Measurements from ENCODE around the gene NELL2. TPM values are rescaled to one million over a fixed set of nuclear protein-coding genes. Genes with fewer than 3 reads are reported as not detected.

The NELL2 gene
- total RNA-seq, 2 experiments from 2014 or later = 0.95 to 1.8 TPM

GRCh38 chr12:44848703-44849085 lies 27.4 kb downstream of the NELL2 start:
- no peaks in the 10 kb centered on the region for H3K9me3 ChIP-seq (ENCODE audit: low read length)
- H3K79me2 ChIP-seq (ENCODE audit: insufficient read depth, low read depth, low read length) = no peaks in the 10 kb centered on the region
- H3K4me1 ChIP-seq (ENCODE audit: insufficient read depth, low read length, poor library complexity, severe bottlenecking) = peaks cover 56% of the 10 kb centered on the region
- no peaks in the 10 kb centered on the region for H4K20me1 ChIP-seq (ENCODE audit: insufficient read depth, low read length)
- BruUV-seq (replicated peaks) = no TSS peak
- CTCF ChIA-PET (ENCODE audit: unreplicated experiment) = no interaction called here
- peak overlapping the region; percentile 76 for H3K4me2 ChIP-seq (ENCODE audit: low read length)
- H2AFZ ChIP-seq (ENCODE audit: low read length) = peak overlapping the region; percentile 78; the same call in 1 of the 2 replicates
- peak; percentile 60 for DNase-seq (ENCODE audit: low spot score)
- H3K27ac ChIP-seq (ENCODE audit: low read depth, low read length, poor library complexity, severe bottlenecking) = peak overlapping the region; percentile 97
- no peaks in the 10 kb centered on the region; the same call in 1 of the 2 replicates for H3K36me3 ChIP-seq (ENCODE audit: insufficient read depth, low read length)
- POLR2A ChIA-PET = interaction anchor here (0.7 to 1.8 kb wide), 8 partner anchors 9 to 233 kb away, joined by 3 to 13 read pairs (median 4); no protein-coding TSS in a partner anchor
- intact Hi-C loops (cut with micrococcal nuclease; ENCODE audit: unreplicated experiment) = loop anchor here (10.0 kb wide), 1 partner anchor 194 kb away; no protein-coding TSS in a partner anchor
- no peaks in the 10 kb centered on the region for H3K9me2 ChIP-seq (ENCODE audit: insufficient read depth, low read length)
- TF ChIP-seq CTCF (conservative IDR thresholded peaks at IDR 0.05; ENCODE audit: low read length) (no peak), EZH2phosphoT487 (IDR thresholded peaks at IDR 0.05; ENCODE audit: borderline replicate concordance, low read depth, low read length) (no peak)
- H3K4me3 ChIP-seq (ENCODE audit: low read depth, low read length, poor library complexity, severe bottlenecking) = peak overlapping the region; percentile 55

GRCh38 chr12:44847888-44848702 lies 28.0 kb downstream of the NELL2 start:
- peak overlapping the region; percentile 97 for H3K27ac ChIP-seq (ENCODE audit: low read depth, low read length, poor library complexity, severe bottlenecking)
- peak overlapping the region; percentile 76 for H3K4me2 ChIP-seq (ENCODE audit: low read length)
- peak; percentile 90 for DNase-seq (ENCODE audit: low spot score)
- H3K36me3 ChIP-seq (ENCODE audit: insufficient read depth, low read length) = no peaks in the 10 kb centered on the region; the same call in 1 of the 2 replicates
- H3K4me1 ChIP-seq (ENCODE audit: insufficient read depth, low read length, poor library complexity, severe bottlenecking) = peaks cover 56% of the 10 kb centered on the region
- no TSS peak for BruUV-seq (replicated peaks)
- ChIA-PET POLR2A (interaction anchor here (0.7 to 1.9 kb wide), 13 partner anchors 9 to 571 kb away, joined by 3 to 13 read pairs (median 4); no protein-coding TSS in a partner anchor), CTCF (ENCODE audit: unreplicated experiment) (interaction anchor here (0.6 kb wide), 1 partner anchor 98 kb away, joined by 3 read pairs; no protein-coding TSS in a partner anchor)
- peak overlapping the region; percentile 55 for H3K4me3 ChIP-seq (ENCODE audit: low read depth, low read length, poor library complexity, severe bottlenecking)
- TF ChIP-seq EZH2phosphoT487 (IDR thresholded peaks at IDR 0.05; ENCODE audit: borderline replicate concordance, low read depth, low read length) (no peak), CTCF (conservative IDR thresholded peaks at IDR 0.05; ENCODE audit: low read length) (no peak)
- peak overlapping the region; percentile 78; the same call in 1 of the 2 replicates for H2AFZ ChIP-seq (ENCODE audit: low read length)
- no peaks in the 10 kb centered on the region for H3K79me2 ChIP-seq (ENCODE audit: insufficient read depth, low read depth, low read length)
- no peaks in the 10 kb centered on the region for H3K9me3 ChIP-seq (ENCODE audit: low read length)
- no peaks in the 10 kb centered on the region for H4K20me1 ChIP-seq (ENCODE audit: insufficient read depth, low read length)
- no peaks in the 10 kb centered on the region for H3K9me2 ChIP-seq (ENCODE audit: insufficient read depth, low read length)
- intact Hi-C loops (cut with micrococcal nuclease; ENCODE audit: unreplicated experiment) = loop anchor here (10.0 kb wide), 1 partner anchor 193 kb away; no protein-coding TSS in a partner anchor

All from OCI-LY7 (cell line).